Keratinocyte (primary cell): Measurements from ENCODE around the gene PSMC3.

Source experiments
- CTCF ChIP-seq, 3 experiments: IDR thresholded peaks in 1 of 3; conservative IDR thresholded peaks in 1 of 3; optimal IDR thresholded peaks in 1 of 3; 2 replicates in 2 of 3; 3 replicates in 1 of 3; pipeline versions ENCODE3 to v1.5.1; 2011; ENCODE audit warnings: low read length in 3 of 3, mild to moderate bottlenecking in 3 of 3, moderate library complexity in 2 of 3, control low read depth in 1 of 3, inconsistent platforms in 1 of 3; ENCODE audit not compliant: insufficient read depth in 2 of 3; ENCODE audit errors: extremely low read depth in 1 of 3
- EZH2 ChIP-seq: IDR thresholded peaks from one replicate; pipeline ENCODE4 v1.6.1; 2012; ENCODE audit warnings: inconsistent platforms, mild to moderate bottlenecking, low read length, moderate library complexity

- TF ChIP-seq EZH2 (no peak), CTCF (optimal IDR thresholded peaks at IDR 0.05 in 1 of 3, IDR thresholded peaks at IDR 0.05 in 1 of 3, conservative IDR thresholded peaks at IDR 0.05 in 1 of 3; ENCODE audit: extremely low read depth in 1 of 3, insufficient read depth in 2 of 3, low read length in 3 of 3) (no peak)
Observed at GRCh38 chr11:47391077-47391583, 35.1 kb downstream of the PSMC3 start.
